ENCODE data around the gene CCDC89. TPM values are rescaled to one million over a fixed set of nuclear protein-coding genes. Genes with fewer than 3 reads are reported as not detected.

CCDC89 gene
- total and polyA plus RNA-seq, 2 donors (not counting 3 experiments of a cell fraction or from before 2014, with no cell fraction given): not detected

DNA sequence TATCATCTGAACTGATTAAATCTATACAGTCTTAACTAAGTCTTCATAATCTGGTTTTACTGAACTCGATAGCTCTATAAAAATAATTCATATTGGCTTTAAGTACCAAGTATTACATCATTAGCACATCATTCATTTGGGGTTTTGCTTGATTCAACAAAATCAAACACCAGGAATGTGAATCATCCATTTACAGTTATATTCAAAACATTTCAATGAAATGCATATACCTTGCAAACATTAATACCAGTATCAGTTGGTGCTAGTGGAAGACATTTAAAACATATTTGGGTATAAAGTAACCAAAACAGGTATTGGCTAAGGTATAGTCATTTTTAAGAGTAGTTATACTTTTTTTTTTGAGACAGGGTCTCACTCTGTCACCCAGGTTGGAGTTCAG, 12.2 kb upstream of the CCDC89 start:
- H4K20me1 ChIP-seq (replicated peaks; ENCODE audit: control insufficient read depth, extremely low read depth, insufficient read depth, low read length): no peaks in the 10 kb centered on the region
- H3K79me2 ChIP-seq (ENCODE audit: control insufficient read depth, insufficient read depth, low read length): no peaks in the 10 kb centered on the region
- ChIA-PET CTCF (interaction anchor here (1.3 to 1.7 kb wide), 2 partner anchors 76 to 157 kb away, joined by 3 to 5 read pairs; partner anchors contain the start of gene CCDC83), POLR2A (no interaction called here)
- no peaks in the 10 kb centered on the region for H3K36me3 ChIP-seq (ENCODE audit: control insufficient read depth in 2 of 2, extremely low read depth in 1 of 2, insufficient read depth in 2 of 2, low read length in 2 of 2)
- H2AFZ ChIP-seq (ENCODE audit: low read depth, low read length): no peak overlapping the region
- H3K27ac ChIP-seq (ENCODE audit: insufficient read depth, low read depth, low read length): no peak overlapping the region
- no peak overlapping the region for H3K4me3 ChIP-seq (replicated peaks in 1 of 3; ENCODE audit: insufficient read depth in 1 of 3, low read depth in 1 of 3, low read length in 3 of 3)
- H3K9ac ChIP-seq (replicated peaks; ENCODE audit: extremely low read depth, insufficient read depth, low read length): no peak overlapping the region
- no peak for DNase-seq (ENCODE audit: low read depth, low spot score)
- no peaks in the 10 kb centered on the region for H3K9me1 ChIP-seq (replicated peaks; ENCODE audit: control insufficient read depth, extremely low read depth, insufficient read depth, low read length)
- H3K27me3 ChIP-seq (ENCODE audit: control insufficient read depth in 2 of 2, insufficient read depth in 2 of 2, low read length in 2 of 2): no peaks in the 10 kb centered on the region
- no TSS peak for BruUV-seq (replicated peaks)
- no peak for FAIRE-seq
- no peak overlapping the region for H3K4me2 ChIP-seq (ENCODE audit: insufficient read depth, low read length)
- no peaks in the 10 kb centered on the region for H3K4me1 ChIP-seq (ENCODE audit: control insufficient read depth, extremely low read depth, insufficient read depth, low read length)
- no peaks in the 10 kb centered on the region for H3K9me3 ChIP-seq (replicated peaks; ENCODE audit: control insufficient read depth, insufficient read depth, low read length)
- dilution Hi-C loops (cut with MboI; ENCODE audit: extremely low pct_ligation_motif_present, low sequenced_read_pairs): no loop called here
- TF ChIP-seq JUN (IDR thresholded peaks at IDR 0.05; ENCODE audit: borderline replicate concordance, insufficient read depth, insufficient read length, low read depth) (no peak), POLR2AphosphoS5 (IDR thresholded peaks at IDR 0.05; ENCODE audit: insufficient read depth, low read depth, low read length) (no peak), EZH2 (IDR thresholded peaks at IDR 0.05; ENCODE audit: borderline replicate concordance, low read depth, low read length, severe bottlenecking) (no peak), MYC (IDR thresholded peaks at IDR 0.05; ENCODE audit: low read depth, low read length) (no peak), FOS (IDR thresholded peaks at IDR 0.05; ENCODE audit: borderline replicate concordance, insufficient read depth, low read length) (no peak)
- TF ChIP-seq, protein P1, sequence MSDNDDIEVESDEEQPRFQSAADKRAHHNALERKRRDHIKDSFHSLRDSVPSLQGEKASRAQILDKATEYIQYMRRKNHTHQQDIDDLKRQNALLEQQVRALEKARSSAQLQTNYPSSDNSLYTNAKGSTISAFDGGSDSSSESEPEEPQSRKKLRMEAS (IDR thresholded peaks at IDR 0.05; ENCODE audit: insufficient read depth, insufficient read length): no peak
- TF ChIP-seq, protein P2, sequence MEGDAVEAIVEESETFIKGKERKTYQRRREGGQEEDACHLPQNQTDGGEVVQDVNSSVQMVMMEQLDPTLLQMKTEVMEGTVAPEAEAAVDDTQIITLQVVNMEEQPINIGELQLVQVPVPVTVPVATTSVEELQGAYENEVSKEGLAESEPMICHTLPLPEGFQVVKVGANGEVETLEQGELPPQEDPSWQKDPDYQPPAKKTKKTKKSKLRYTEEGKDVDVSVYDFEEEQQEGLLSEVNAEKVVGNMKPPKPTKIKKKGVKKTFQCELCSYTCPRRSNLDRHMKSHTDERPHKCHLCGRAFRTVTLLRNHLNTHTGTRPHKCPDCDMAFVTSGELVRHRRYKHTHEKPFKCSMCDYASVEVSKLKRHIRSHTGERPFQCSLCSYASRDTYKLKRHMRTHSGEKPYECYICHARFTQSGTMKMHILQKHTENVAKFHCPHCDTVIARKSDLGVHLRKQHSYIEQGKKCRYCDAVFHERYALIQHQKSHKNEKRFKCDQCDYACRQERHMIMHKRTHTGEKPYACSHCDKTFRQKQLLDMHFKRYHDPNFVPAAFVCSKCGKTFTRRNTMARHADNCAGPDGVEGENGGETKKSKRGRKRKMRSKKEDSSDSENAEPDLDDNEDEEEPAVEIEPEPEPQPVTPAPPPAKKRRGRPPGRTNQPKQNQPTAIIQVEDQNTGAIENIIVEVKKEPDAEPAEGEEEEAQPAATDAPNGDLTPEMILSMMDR (IDR thresholded peaks at IDR 0.05; ENCODE audit: extremely low read depth in 1 of 2, insufficient read depth in 1 of 2, low read depth in 1 of 2, low read length in 2 of 2): no peak
- intact Hi-C loops (cut with micrococcal nuclease): loop anchor here (10.0 kb wide), 1 partner anchor 247 kb away; no protein-coding TSS in a partner anchor

All from endothelial cell of umbilical vein (primary cell).